NCI-H345 (cell line): ENCODE results near the gene LORICRIN.
"Not testable (repeated sequence)": the region's sequence is repeated elsewhere in the genome, so short reads cannot be mapped to it uniquely, and the experiment has no call there.

Experiments used
- DNase-seq: peaks from one replicate; lab custom pipeline; 2025; lab: John Stamatoyannopoulos, UW

Gene LORICRIN

GRCh38 chr1:153259387-153259786, at the start of gene LORICRIN:
Gene LORICRIN, plus strand, starts transcription at chr1:153259687. Its CDS starts 1,263 bp downstream, at chr1:153260950.
- no peak for DNase-seq

GRCh38 chr1:153210206-153210605, 49.3 kb upstream of the LORICRIN start:
- DNase-seq: no peak

- no peak for DNase-seq
Observed at GRCh38 chr1:153212201-153212600, 47.3 kb upstream of the LORICRIN start.

- no peak for DNase-seq
Observed at GRCh38 chr1:153213519-153213918, 46.0 kb upstream of the LORICRIN start.

GRCh38 chr1:153217212-153217611, 42.3 kb upstream of the LORICRIN start, which contains the start of gene PRR9:
Gene PRR9, plus strand, starts transcription at chr1:153217584. Its CDS starts 561 bp downstream, at chr1:153218145.
- DNase-seq: no peak

GRCh38 chr1:153217744-153218416, 41.6 kb upstream of the LORICRIN start:
- no peak for DNase-seq

GRCh38 chr1:153220606-153221303, 38.7 kb upstream of the LORICRIN start:
- DNase-seq: peak; percentile 48

GRCh38 chr1:153223040-153223891, 36.2 kb upstream of the LORICRIN start:
- peak; percentile 81 for DNase-seq

GRCh38 chr1:153227810-153228209, 31.7 kb upstream of the LORICRIN start:
- DNase-seq: no peak

GRCh38 chr1:153228491-153228890, 31.0 kb upstream of the LORICRIN start:
- DNase-seq: no peak

GRCh38 chr1:153229076-153229829, 30.2 kb upstream of the LORICRIN start:
- DNase-seq: not testable (repeated sequence)

GRCh38 chr1:153231363-153231762, 28.1 kb upstream of the LORICRIN start:
- no peak for DNase-seq

- DNase-seq: no peak
Observed at GRCh38 chr1:153231785-153232184, 27.7 kb upstream of the LORICRIN start.

- no peak for DNase-seq
Observed at GRCh38 chr1:153232553-153232952, 26.9 kb upstream of the LORICRIN start.

GRCh38 chr1:153233448-153233847, 26.0 kb upstream of the LORICRIN start:
- no peak for DNase-seq

GRCh38 chr1:153238527-153238926, 21.0 kb upstream of the LORICRIN start:
- no peak for DNase-seq

- DNase-seq: no peak
Observed at GRCh38 chr1:153242160-153242559, 17.3 kb upstream of the LORICRIN start.

GRCh38 chr1:153245466-153245865, 14.0 kb upstream of the LORICRIN start:
- no peak for DNase-seq

- DNase-seq: no peak
Observed at GRCh38 chr1:153246018-153246417, 13.5 kb upstream of the LORICRIN start.

- no peak for DNase-seq
Observed at GRCh38 chr1:153246825-153247224, 12.7 kb upstream of the LORICRIN start.

- DNase-seq: no peak
Observed at GRCh38 chr1:153248176-153248879, 11.2 kb upstream of the LORICRIN start.
